Activated CD8-positive, alpha-beta T cell treated with anti-CD3 and anti-CD28 coated beads, Interleukin-2, amount 10 ng/mL, durations not matched to agents 7 days and 5 days (primary cell): ENCODE results near the gene MID1. TPM values are rescaled to one million over a fixed set of nuclear protein-coding genes. Genes with fewer than 3 reads are reported as not detected.

ENCODE experiments used
- ATAC-seq: fragments of 150-1000 bp; cut with Tn5 transposase; one replicate; pipeline ENCODE4 v1.10.0; 2021; ENCODE audit warnings: moderate library complexity
- CTCF ChIA-PET: fragments of 350-600 bp; sonication (Branson Sonifier 250); formaldehyde crosslinking; loops from one replicate; lab custom pipeline; 2021; ENCODE audit warnings: antibody characterized with exemption; lab: Charles Lee
- POLR2A ChIA-PET: fragments of 350-600 bp; sonication (Branson Sonifier 250); formaldehyde crosslinking; loops from one replicate; lab custom pipeline; 2021; ENCODE audit warnings: antibody characterized with exemption; lab: Charles Lee
- DNase-seq: peaks from one replicate; pipeline ENCODE4 v3.0.0-alpha.2; 2020
- H3K27ac Mint-ChIP-seq: one replicate; pipeline ENCODE4 v1.8.0; 2021; ENCODE audit warnings: mild to moderate bottlenecking, mixed read lengths
- H3K27me3 Mint-ChIP-seq: one replicate; pipeline ENCODE4 v1.8.0; 2021; ENCODE audit warnings: low read depth, mixed read lengths
- H3K36me3 Mint-ChIP-seq: one replicate; pipeline ENCODE4 v1.8.0; 2021; ENCODE audit warnings: low read depth, mixed read lengths
- H3K4me1 Mint-ChIP-seq: one replicate; pipeline ENCODE4 v1.8.0; 2021; ENCODE audit warnings: low read depth, mixed read lengths
- H3K4me3 Mint-ChIP-seq: one replicate; pipeline ENCODE4 v1.8.0; 2021; ENCODE audit warnings: mild to moderate bottlenecking, mixed read lengths
- H3K9me3 Mint-ChIP-seq: one replicate; pipeline ENCODE4 v1.8.0; 2022; ENCODE audit warnings: mixed read lengths; ENCODE audit not compliant: insufficient read depth
- total RNA-seq, 2 experiments: library from RNA; stranded (reverse); gene quantifications; one replicate each; pipeline ENCODE4 v1.2.3, GENCODE V29; 2021

The MID1 gene
- total RNA-seq, 2 experiments from 2014 or later = 0.11 to 0.23 TPM

GRCh38 chrX:10542586-10542985 lies 77.8 kb downstream of the MID1 start:
- ATAC-seq (no peak), DNase-seq (no peak)
- H3K27ac Mint-ChIP-seq = no peak overlapping the region
- H3K36me3 Mint-ChIP-seq = no peaks in the 10 kb centered on the region
- H3K27me3 Mint-ChIP-seq = no peaks in the 10 kb centered on the region
- H3K9me3 Mint-ChIP-seq = no peaks in the 10 kb centered on the region
- no peak overlapping the region for H3K4me3 Mint-ChIP-seq
- ChIA-PET POLR2A (no interaction called here), CTCF (no interaction called here)
- H3K4me1 Mint-ChIP-seq = no peaks in the 10 kb centered on the region

- Mint-ChIP-seq H3K4me1 (no peaks in the 10 kb centered on the region), H3K27ac (no peak overlapping the region), H3K27me3 (no peaks in the 10 kb centered on the region), H3K36me3 (no peaks in the 10 kb centered on the region), H3K9me3 (no peaks in the 10 kb centered on the region), H3K4me3 (no peak overlapping the region)
- CTCF ChIA-PET = no interaction called here
- POLR2A ChIA-PET = no interaction called here
- ATAC-seq = no peak
- DNase-seq = no peak
These were observed 81.6 kb downstream of the MID1 start for GRCh38 chrX:10538831-10539230.

DNA sequence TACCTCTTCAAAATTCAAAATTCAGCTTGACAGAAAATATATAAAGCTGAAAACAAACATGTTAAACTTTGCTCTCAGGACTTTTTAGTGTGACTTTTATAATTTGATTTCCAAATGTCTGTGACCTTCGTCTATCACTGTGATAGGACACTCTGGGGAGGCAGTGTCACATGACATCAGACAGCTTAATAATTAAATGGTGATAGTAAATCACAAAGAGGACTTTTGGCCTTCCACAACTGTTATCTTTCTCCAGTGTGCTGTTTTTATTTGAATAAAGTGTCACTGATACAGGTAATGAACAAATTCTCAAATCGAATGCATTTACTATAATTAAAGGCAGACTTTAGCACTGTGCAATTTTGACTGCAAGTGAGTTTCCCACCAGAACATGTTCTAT lies 83.1 kb downstream of the MID1 start:
- ChIA-PET CTCF (no interaction called here), POLR2A (no interaction called here)
- no peak overlapping the region for H3K4me3 Mint-ChIP-seq
- H3K9me3 Mint-ChIP-seq = no peaks in the 10 kb centered on the region
- ATAC-seq (no peak), DNase-seq (no peak)
- no peak overlapping the region for H3K27ac Mint-ChIP-seq
- H3K36me3 Mint-ChIP-seq = no peaks in the 10 kb centered on the region
- no peaks in the 10 kb centered on the region for H3K27me3 Mint-ChIP-seq
- no peaks in the 10 kb centered on the region for H3K4me1 Mint-ChIP-seq

DNA sequence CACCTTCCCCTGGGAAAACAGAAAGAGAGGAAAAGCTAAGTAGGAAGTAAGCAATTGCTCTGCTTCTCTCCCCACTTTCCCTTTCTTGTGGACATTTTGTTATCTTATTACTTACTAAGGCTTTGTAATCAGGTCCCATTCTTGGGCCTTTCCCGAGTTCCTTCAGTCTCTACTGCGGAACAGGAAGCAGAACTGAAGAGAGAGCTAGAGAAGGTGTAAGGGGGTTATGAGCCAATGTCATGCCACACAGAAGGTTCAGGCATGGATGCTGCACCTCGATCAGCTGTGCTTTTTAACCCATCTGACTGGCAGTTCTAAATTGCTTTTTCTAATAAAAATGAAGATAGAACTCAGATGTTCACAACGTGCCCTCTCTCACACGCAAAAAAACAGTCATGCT lies 83.6 kb downstream of the MID1 start:
- ATAC-seq (no peak), DNase-seq (no peak)
- H3K4me1 Mint-ChIP-seq = no peaks in the 10 kb centered on the region
- H3K9me3 Mint-ChIP-seq = no peaks in the 10 kb centered on the region
- H3K36me3 Mint-ChIP-seq = no peaks in the 10 kb centered on the region
- H3K27ac Mint-ChIP-seq = no peak overlapping the region
- H3K27me3 Mint-ChIP-seq = no peaks in the 10 kb centered on the region
- ChIA-PET POLR2A (no interaction called here), CTCF (no interaction called here)
- no peak overlapping the region for H3K4me3 Mint-ChIP-seq

GRCh38 chrX:10534611-10535010 lies 85.8 kb downstream of the MID1 start:
- ATAC-seq (no peak), DNase-seq (no peak)
- H3K27ac Mint-ChIP-seq = no peak overlapping the region
- no peaks in the 10 kb centered on the region for H3K27me3 Mint-ChIP-seq
- ChIA-PET CTCF (no interaction called here), POLR2A (interaction anchor here (0.7 kb wide), 1 partner anchor 555 kb away, joined by 3 read pairs; no protein-coding TSS in a partner anchor)
- no peaks in the 10 kb centered on the region for H3K4me1 Mint-ChIP-seq
- H3K9me3 Mint-ChIP-seq = no peaks in the 10 kb centered on the region
- no peaks in the 10 kb centered on the region for H3K36me3 Mint-ChIP-seq
- no peak overlapping the region for H3K4me3 Mint-ChIP-seq

DNA sequence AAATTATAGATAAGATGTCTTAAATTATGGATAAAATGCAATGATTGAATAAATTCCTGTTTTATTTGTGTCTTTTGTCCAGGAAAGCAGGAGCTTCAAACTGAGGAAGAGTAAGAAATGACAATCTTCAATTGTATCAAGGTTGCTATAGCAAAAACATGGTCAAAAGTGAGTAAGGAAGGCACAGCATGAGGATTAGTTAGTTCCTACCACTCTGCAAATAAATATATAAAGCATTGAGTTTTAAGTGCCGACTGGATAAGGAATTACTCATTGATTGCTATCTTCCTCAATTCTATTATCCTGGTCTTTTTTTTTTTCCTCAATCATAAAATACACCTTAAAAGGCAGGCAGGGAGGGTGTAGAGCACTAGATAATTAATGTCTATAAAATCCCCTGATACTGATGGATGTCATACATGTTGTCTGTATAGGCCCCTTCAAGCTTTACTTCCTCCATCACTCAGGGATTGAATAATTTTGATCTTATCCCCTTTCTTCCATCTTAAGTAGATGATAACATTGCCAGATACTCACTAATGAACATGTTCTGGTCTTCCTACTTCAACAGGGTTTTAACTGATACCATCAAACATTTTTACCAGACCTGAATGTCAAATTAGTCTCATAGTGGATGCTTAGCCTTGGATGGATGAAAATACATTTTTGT lies 86.6 kb downstream of the MID1 start:
- ATAC-seq (no peak), DNase-seq (no peak)
- Mint-ChIP-seq H3K27me3 (no peaks in the 10 kb centered on the region), H3K4me3 (no peak overlapping the region), H3K27ac (no peak overlapping the region), H3K36me3 (no peaks in the 10 kb centered on the region), H3K9me3 (no peaks in the 10 kb centered on the region), H3K4me1 (no peaks in the 10 kb centered on the region)
- CTCF ChIA-PET = no interaction called here
- POLR2A ChIA-PET = interaction anchor here (0.7 kb wide), 1 partner anchor 554 kb away, joined by 3 read pairs; no protein-coding TSS in a partner anchor

GRCh38 chrX:10531927-10532326 lies 88.5 kb downstream of the MID1 start:
- CTCF ChIA-PET = interaction anchor here (0.7 kb wide), 1 partner anchor 22 kb away, joined by 3 read pairs; no protein-coding TSS in a partner anchor

GRCh38 chrX:10529344-10529743 lies 91.0 kb downstream of the MID1 start:
- no peak for DNase-seq
- H3K36me3 Mint-ChIP-seq = no peaks in the 10 kb centered on the region

More at GRCh38 chrX:10531927-10532326, 88.5 kb downstream of the MID1 start:
- Mint-ChIP-seq H3K27me3 (no peaks in the 10 kb centered on the region), H3K36me3 (no peaks in the 10 kb centered on the region), H3K4me1 (no peaks in the 10 kb centered on the region), H3K4me3 (no peak overlapping the region), H3K27ac (no peak overlapping the region), H3K9me3 (no peaks in the 10 kb centered on the region)
- no peak for ATAC-seq
- POLR2A ChIA-PET = no interaction called here
- DNase-seq = no peak

DNA sequence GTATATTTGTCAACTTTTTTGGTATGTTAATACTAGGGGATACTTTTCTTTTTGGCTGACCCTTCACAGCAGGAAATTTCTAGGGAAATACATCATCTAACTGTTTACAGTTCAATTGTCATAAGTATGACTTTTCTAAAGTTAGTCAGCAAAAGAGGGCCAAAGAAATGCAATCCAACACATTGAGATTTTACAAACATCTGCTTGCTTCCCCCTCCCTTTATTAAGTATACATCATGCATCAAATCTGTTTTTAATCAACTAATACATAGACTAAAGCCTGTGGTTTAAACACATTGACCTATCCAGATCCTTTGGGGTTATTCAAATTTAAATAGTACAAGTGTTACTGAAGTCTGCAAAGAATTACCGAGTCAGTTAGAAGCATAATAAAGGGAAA lies 93.9 kb downstream of the MID1 start:
- Mint-ChIP-seq H3K27me3 (no peaks in the 10 kb centered on the region), H3K27ac (no peak overlapping the region), H3K4me1 (no peaks in the 10 kb centered on the region), H3K4me3 (no peak overlapping the region), H3K36me3 (no peaks in the 10 kb centered on the region), H3K9me3 (no peaks in the 10 kb centered on the region)
- CTCF ChIA-PET = no interaction called here
- ATAC-seq (no peak), DNase-seq (no peak)
- POLR2A ChIA-PET = no interaction called here

More at GRCh38 chrX:10529344-10529743, 91.0 kb downstream of the MID1 start:
- H3K4me1 Mint-ChIP-seq = no peaks in the 10 kb centered on the region
- CTCF ChIA-PET = no interaction called here
- no peaks in the 10 kb centered on the region for H3K27me3 Mint-ChIP-seq
- H3K9me3 Mint-ChIP-seq = no peaks in the 10 kb centered on the region
- ATAC-seq = no peak
- no peak overlapping the region for H3K27ac Mint-ChIP-seq
- no peak overlapping the region for H3K4me3 Mint-ChIP-seq
- POLR2A ChIA-PET = no interaction called here

GRCh38 chrX:10525381-10526120 lies 94.8 kb downstream of the MID1 start:
- Mint-ChIP-seq H3K27me3 (no peaks in the 10 kb centered on the region), H3K4me1 (no peaks in the 10 kb centered on the region), H3K9me3 (no peaks in the 10 kb centered on the region), H3K4me3 (no peak overlapping the region), H3K27ac (no peak overlapping the region), H3K36me3 (no peaks in the 10 kb centered on the region)
- ATAC-seq (no peak), DNase-seq (no peak)
- ChIA-PET POLR2A (no interaction called here), CTCF (no interaction called here)

DNA sequence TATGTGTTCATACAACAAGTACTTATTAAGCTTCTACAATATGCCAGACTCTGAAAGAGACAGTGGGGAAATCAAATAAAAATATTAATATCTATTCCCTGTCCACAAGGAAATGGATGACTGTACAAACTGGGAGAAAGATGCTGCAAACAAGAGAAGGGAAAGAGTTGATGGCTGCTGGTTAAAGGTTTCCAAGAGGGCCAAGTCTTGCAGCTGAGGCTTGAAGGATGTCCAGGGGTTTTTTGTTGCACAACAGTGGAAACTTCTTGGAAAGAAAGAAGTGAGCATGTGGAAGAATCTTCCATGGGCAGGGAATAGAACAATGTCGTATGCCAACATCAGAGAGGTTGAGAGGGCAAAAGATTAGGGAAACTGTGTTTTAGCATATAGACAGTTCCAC lies 95.8 kb downstream of the MID1 start:
- Mint-ChIP-seq H3K27ac (no peak overlapping the region), H3K4me1 (no peaks in the 10 kb centered on the region), H3K9me3 (no peaks in the 10 kb centered on the region), H3K36me3 (no peaks in the 10 kb centered on the region), H3K4me3 (no peak overlapping the region), H3K27me3 (no peaks in the 10 kb centered on the region)
- POLR2A ChIA-PET = no interaction called here
- ATAC-seq (no peak), DNase-seq (no peak)
- CTCF ChIA-PET = no interaction called here

DNA sequence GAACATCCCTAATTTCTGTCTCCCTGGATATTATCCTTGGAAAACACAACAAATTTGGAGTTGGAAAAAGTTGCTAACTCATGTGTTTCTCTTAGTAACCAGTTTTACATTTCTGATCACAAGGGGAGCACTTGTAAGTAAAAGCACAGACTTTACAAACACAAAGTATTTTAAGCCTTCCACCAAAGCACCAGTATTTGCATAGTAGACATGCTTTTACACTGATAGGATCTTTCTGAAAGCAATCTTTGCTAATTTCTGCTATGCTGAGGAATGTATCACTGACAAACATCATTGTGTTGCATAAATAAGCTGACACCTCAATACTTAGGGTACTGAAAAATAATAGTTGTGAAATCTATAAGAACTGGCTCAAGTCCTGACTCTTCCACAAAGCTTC lies 100.6 kb downstream of the MID1 start:
- H3K27me3 Mint-ChIP-seq = no peaks in the 10 kb centered on the region
- no peak overlapping the region for H3K27ac Mint-ChIP-seq
- no peaks in the 10 kb centered on the region for H3K4me1 Mint-ChIP-seq
- H3K9me3 Mint-ChIP-seq = no peaks in the 10 kb centered on the region
- no peaks in the 10 kb centered on the region for H3K36me3 Mint-ChIP-seq
- DNase-seq = no peak
- POLR2A ChIA-PET = no interaction called here
- CTCF ChIA-PET = no interaction called here
- no peak overlapping the region for H3K4me3 Mint-ChIP-seq
- ATAC-seq = no peak
